GM21737 (cell line): ENCODE measurements around the gene CD96.
A peak's percentile ranks its signal among the peaks of the same experiment; 100 is the strongest.
"Not testable (repeated sequence)": the region's sequence is repeated elsewhere in the genome, so short reads cannot be mapped to it uniquely, and the experiment has no call there.

Experiments
- ATAC-seq: cut with Tn5 transposase; IDR thresholded peaks from one replicate; pipeline ENCODE4 v1.9.1; 2021; ENCODE audit warnings: mild to moderate bottlenecking, moderate library complexity; ENCODE audit not compliant: unreplicated experiment

Gene CD96

GRCh38 chr3:111669926-111670630, 128.1 kb downstream of the CD96 start:
- ATAC-seq: no peak

- not testable (repeated sequence) for ATAC-seq
These were observed 130.5 kb downstream of the CD96 start for GRCh38 chr3:111672461-111672860.

GRCh38 chr3:111675846-111676210, 133.8 kb downstream of the CD96 start:
- ATAC-seq: no peak

- no peak for ATAC-seq
These were observed 134.4 kb downstream of the CD96 start for GRCh38 chr3:111676211-111677006.

- ATAC-seq: no peak
These were observed 135.0 kb downstream of the CD96 start for GRCh38 chr3:111677007-111677392.

GRCh38 chr3:111681661-111682426, 139.8 kb downstream of the CD96 start:
- no peak for ATAC-seq

GRCh38 chr3:111684640-111685039, 142.6 kb downstream of the CD96 start:
- ATAC-seq: no peak

GRCh38 chr3:111688190-111688800, 146.3 kb downstream of the CD96 start:
- ATAC-seq: no peak

GRCh38 chr3:111690242-111690641, 148.2 kb downstream of the CD96 start:
- peak; percentile 77 for ATAC-seq

- no peak for ATAC-seq
These were observed 149.4 kb downstream of the CD96 start for GRCh38 chr3:111691293-111691909.

GRCh38 chr3:111692593-111693552, 150.9 kb downstream of the CD96 start:
- ATAC-seq: no peak

- no peak for ATAC-seq
These were observed 152.5 kb downstream of the CD96 start for GRCh38 chr3:111694471-111694870.

- no peak for ATAC-seq
These were observed 153.7 kb downstream of the CD96 start for GRCh38 chr3:111695636-111696117.

GRCh38 chr3:111700054-111700453, 158.1 kb downstream of the CD96 start:
- peak; percentile 58 for ATAC-seq

GRCh38 chr3:111701292-111701906, 159.4 kb downstream of the CD96 start:
- ATAC-seq: no peak
